SJSA1 (cell line): ENCODE measurements around the gene TENM4. TPM values are rescaled to one million over a fixed set of nuclear protein-coding genes. Genes with fewer than 3 reads are reported as not detected.

Experiments used
- DNase-seq, 2 experiments: peaks; one replicate each; pipeline ENCODE4 v3.0.0-alpha.2; 2015 to 2020; ENCODE audit warnings: low spot score in 2 of 2, low read depth in 1 of 2
- H3K27ac ChIP-seq: fragments of 250-450 bp; sonication (Bioruptor Pico); 2 replicates; pipeline ENCODE4 v1.5.1; 2020; ENCODE audit warnings: mild to moderate bottlenecking, moderate library complexity
- H3K27me3 ChIP-seq: fragments of 250-450 bp; sonication (Bioruptor Pico); replicated peaks from 2 replicates; pipeline ENCODE4 v1.5.1; 2020; ENCODE audit warnings: mild to moderate bottlenecking, moderate library complexity
- H3K36me3 ChIP-seq: fragments of 250-450 bp; sonication (Bioruptor Pico); 2 replicates; pipeline ENCODE4 v1.5.1; 2020; ENCODE audit warnings: mild to moderate bottlenecking
- H3K4me1 ChIP-seq: fragments of 250-450 bp; sonication (Bioruptor Pico); replicated peaks from 2 replicates; pipeline ENCODE4 v1.6.1; 2021; ENCODE audit warnings: mild to moderate bottlenecking
- H3K4me3 ChIP-seq: fragments of 250-450 bp; sonication (Bioruptor Pico); 2 replicates; pipeline ENCODE4 v1.5.1; 2020; ENCODE audit warnings: mild to moderate bottlenecking
- H3K9me3 ChIP-seq: fragments of 250-450 bp; sonication (Bioruptor Pico); replicated peaks from 2 replicates; pipeline ENCODE4 v1.5.1; 2020; ENCODE audit warnings: mild to moderate bottlenecking
- total RNA-seq: library from RNA; depleted of rRNA; stranded (reverse); fragments of >200 nt; shearing (Covaris generic); gene quantifications from 2 replicates; pipeline ENCODE4 v1.2.3, GENCODE V29; 2014

The TENM4 gene
- total RNA-seq, 1 experiment from 2014 or later: not detected

DNA sequence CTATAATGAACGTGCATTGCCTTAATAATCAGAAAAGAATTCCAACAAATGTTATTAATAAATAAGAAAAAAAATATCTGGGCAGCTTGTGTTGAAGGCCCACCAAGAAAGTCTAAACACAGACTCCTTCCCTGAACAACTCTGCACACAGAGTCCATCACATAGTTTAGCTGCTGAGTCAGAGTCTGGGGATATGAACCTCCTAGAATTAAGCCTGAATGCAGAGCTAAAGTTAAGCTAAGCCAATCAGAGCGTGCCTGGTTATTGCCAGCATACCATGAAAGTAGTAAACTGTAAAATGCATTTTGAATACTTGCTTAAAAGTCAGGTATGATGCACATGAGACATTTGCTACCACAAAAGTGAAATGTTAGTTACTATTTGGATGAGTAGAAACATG is 25.6 kb upstream of the TENM4 start:
- Histone ChIP-seq H3K4me3 (no peak overlapping the region), H3K27me3 (no peaks in the 10 kb centered on the region), H3K27ac (no peak overlapping the region), H3K4me1 (no peaks in the 10 kb centered on the region), H3K36me3 (no peaks in the 10 kb centered on the region), H3K9me3 (no peaks in the 10 kb centered on the region)
- peak in 1 of 2 experiments; percentile 1 for DNase-seq

DNA sequence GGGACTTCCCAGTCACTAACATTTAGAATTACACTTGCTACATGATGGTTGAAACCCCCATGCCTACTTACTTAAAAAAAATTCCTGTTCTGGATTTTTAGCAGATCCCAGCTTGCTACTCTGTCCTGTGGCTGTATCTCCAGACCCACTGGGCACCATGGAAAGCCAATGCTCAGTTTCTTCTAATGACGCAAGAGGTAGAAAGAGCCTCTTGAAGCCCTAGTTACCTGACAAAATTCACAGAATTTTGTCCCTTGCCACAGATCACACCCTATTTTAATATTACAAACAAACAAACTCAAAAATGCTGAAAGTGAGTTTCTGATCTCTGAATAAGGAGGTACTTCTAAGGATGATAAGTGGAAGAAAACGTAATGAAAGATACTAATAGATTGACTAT is 24.3 kb upstream of the TENM4 start:
- no peak for DNase-seq
- H3K27me3 ChIP-seq: no peaks in the 10 kb centered on the region
- H3K27ac ChIP-seq: no peak overlapping the region
- H3K9me3 ChIP-seq: no peaks in the 10 kb centered on the region
- no peaks in the 10 kb centered on the region for H3K36me3 ChIP-seq
- no peak overlapping the region for H3K4me3 ChIP-seq
- H3K4me1 ChIP-seq: no peaks in the 10 kb centered on the region

DNA sequence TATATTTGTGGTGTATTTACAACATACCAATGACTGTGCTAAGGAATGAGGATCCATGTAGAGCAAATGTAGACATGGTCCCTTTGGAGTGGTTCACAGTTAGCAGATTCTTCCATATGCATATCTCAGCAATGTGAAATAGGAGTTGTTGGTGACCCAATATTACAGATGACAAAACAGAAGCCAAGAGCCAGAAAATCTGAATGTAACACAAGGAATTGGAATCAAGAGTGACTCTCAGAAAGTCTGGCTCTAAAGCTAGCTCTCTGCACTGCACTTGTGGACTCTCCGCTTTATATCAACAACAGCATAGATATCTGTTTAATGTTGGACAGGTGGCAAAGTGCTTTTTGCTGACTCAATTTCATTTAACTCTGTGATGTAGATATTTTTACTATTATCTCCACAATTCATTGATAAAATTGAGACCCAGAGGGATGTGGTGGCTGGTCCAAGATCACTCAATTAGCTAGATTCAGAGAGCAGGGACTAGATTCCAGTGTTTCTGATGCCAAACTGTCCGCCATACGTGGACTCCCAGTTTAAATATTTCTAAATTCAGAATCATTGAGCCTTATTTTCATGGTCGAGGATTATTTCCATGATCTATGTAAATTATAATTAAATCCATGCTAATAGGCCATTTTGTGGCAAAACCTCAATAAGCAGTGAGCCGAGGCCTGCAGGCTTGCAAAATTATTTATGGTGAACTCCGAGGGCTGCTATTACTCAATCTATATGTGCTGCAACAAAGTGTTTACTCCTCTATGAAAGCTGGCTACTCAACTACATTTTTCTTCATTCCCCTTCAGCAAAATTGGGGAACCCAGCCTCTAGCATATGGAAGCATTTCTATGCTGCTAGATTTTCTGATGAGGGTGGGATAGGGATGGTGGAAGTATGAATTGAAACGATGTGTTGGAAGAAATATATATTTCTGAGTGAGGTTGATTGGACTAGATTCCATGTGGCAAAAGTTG is 21.1 kb upstream of the TENM4 start:
- Histone ChIP-seq H3K36me3 (no peaks in the 10 kb centered on the region), H3K4me1 (no peaks in the 10 kb centered on the region), H3K9me3 (no peaks in the 10 kb centered on the region), H3K4me3 (no peak overlapping the region), H3K27ac (no peak overlapping the region), H3K27me3 (no peaks in the 10 kb centered on the region)
- DNase-seq: no peak

DNA sequence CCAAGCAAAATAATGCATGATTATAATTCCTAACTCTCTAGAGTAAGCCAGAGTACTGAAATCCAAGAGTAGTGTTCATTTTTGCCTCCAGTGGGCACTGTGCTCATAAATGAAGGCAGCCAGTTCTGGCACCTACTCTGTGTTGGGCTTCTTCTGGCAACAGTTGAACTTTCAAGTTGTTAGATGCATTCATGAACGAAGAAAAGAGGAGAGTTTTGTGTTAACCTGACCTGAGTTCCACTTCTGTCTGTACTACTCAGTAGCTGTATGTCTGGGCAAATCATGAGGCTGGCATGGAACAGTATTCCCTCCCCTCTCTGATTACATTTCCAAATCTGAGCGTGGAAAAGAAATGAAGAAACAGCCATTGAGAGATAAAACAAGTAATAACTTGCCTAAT is 20.3 kb upstream of the TENM4 start:
- H3K36me3 ChIP-seq: no peaks in the 10 kb centered on the region
- no peaks in the 10 kb centered on the region for H3K27me3 ChIP-seq
- no peaks in the 10 kb centered on the region for H3K9me3 ChIP-seq
- no peaks in the 10 kb centered on the region for H3K4me1 ChIP-seq
- H3K27ac ChIP-seq: no peak overlapping the region
- DNase-seq: no peak
- H3K4me3 ChIP-seq: no peak overlapping the region

DNA sequence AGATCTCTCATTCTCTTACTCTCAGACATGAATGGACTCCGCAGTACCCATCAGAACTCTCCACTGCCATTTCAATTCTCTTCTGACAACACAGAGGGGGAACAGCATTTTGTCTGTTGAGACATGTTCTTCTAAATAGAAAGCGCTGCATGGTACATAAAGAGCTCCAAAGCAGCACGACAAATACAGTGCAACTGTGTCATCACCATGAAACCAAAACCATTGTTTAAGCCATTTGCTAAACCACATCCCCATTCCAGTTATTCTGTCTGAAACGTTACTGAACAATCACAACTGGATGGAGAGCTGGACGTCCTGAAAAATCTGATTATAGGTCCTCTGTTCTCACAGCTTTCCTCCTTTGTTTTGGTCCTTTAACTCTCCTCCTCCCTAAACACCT is 17.9 kb upstream of the TENM4 start:
- no peaks in the 10 kb centered on the region for H3K4me1 ChIP-seq
- H3K27ac ChIP-seq: no peak overlapping the region
- no peak for DNase-seq
- no peaks in the 10 kb centered on the region for H3K9me3 ChIP-seq
- no peaks in the 10 kb centered on the region for H3K27me3 ChIP-seq
- H3K36me3 ChIP-seq: no peaks in the 10 kb centered on the region
- no peak overlapping the region for H3K4me3 ChIP-seq

DNA sequence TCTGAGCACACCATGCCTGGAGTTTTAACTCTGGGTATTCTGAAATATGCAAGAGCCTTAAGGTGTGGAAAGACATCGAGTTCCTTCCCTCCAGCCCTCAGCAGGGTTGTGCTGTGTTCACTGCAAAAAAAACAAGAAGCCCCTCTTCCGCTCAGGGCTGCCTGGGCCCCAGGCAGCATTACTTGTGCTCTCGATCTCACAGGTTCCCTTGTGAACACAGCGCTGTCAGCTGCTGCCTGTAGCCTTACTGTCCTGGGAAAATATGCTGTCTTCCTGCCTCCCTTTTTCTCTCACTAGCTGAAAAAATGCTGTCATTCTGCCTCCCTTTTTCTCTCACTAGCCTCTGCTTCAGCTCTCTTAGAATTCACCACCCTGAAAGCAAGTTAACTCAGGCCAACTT is 15.7 kb upstream of the TENM4 start:
- Histone ChIP-seq H3K36me3 (no peaks in the 10 kb centered on the region), H3K27ac (no peak overlapping the region), H3K4me1 (no peaks in the 10 kb centered on the region), H3K27me3 (no peaks in the 10 kb centered on the region), H3K4me3 (no peak overlapping the region), H3K9me3 (no peaks in the 10 kb centered on the region)
- DNase-seq: no peak

DNA sequence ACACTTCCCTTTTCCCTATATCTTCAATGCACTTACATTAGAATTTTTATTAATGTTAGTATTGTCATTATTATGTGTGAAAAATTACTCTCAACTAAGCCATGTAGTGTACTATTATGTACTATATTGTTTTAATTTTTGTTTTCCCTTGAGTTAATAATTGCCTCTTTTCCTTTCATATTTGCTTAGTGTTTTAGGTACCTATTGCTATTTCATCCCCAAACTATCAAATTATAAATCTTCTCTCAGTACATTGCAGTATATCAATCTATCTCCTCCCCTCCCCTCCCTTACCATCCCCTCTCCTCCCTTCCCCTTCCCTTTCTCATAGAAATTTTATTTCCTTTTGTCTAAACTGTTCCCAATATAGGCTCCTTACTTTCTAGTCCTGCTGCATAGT is 12.8 kb upstream of the TENM4 start:
- H3K4me3 ChIP-seq: no peak overlapping the region
- no peak overlapping the region for H3K27ac ChIP-seq
- DNase-seq: no peak
- no peaks in the 10 kb centered on the region for H3K4me1 ChIP-seq
- H3K36me3 ChIP-seq: no peaks in the 10 kb centered on the region
- no peaks in the 10 kb centered on the region for H3K9me3 ChIP-seq
- no peaks in the 10 kb centered on the region for H3K27me3 ChIP-seq

DNA sequence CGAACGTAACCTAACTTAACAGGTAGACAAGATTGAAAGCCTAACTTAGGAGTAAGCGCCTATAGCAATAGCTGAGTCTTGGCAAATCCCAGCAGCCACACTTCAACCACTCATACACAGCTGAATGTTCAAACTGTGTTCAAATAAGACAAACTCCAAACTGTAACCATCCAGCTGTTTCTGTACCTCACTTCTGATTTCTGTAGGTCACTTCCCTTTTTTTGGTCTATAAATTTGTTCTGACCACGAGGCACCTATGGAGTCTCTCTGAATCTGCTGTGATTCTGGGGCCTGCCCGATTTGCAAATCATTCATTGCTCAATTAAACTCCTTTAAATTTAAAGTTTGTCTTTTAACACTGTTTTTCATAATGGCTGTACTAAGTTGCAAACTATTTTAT is 8.2 kb upstream of the TENM4 start:
- Histone ChIP-seq H3K4me1 (no peaks in the 10 kb centered on the region), H3K4me3 (no peak overlapping the region), H3K27ac (no peak overlapping the region), H3K27me3 (no peaks in the 10 kb centered on the region), H3K9me3 (no peaks in the 10 kb centered on the region), H3K36me3 (no peaks in the 10 kb centered on the region)
- DNase-seq: no peak

DNA sequence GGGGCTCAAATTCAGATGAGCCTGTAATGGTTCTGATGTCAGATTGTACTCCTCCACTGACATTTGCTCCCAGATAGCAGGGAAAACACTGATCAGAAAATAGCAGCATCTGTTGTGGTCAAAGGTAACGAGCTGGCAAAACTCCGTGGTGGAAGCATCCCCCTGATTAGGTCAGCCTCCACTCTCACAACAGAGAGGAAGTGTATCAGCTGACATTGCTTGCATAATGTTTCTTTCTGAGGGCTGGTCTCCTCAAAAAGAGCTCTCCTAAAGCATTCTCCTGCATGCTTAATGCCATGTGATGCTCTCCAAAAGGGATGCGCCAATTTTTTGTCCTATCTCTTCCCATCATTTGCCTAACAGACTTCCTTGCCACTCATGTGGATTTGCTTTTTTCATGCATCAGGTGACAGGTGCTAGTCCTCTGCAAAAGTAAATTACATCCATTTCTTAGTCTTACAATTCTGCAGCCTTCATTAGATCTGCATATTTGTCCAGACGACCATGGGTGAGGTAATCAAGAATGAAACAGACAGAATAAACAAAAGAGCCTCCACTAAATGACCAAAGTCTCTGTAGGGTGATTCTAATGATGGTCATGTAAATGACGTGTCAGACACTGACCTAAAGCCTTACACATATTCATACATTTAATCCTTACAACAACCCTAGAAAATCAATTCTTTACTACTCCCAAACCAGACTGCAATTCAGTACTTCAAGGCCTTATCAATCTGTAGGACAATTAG is 6.4 kb upstream of the TENM4 start:
- Histone ChIP-seq H3K36me3 (no peaks in the 10 kb centered on the region), H3K4me3 (no peak overlapping the region), H3K27ac (no peak overlapping the region), H3K9me3 (no peaks in the 10 kb centered on the region), H3K27me3 (no peaks in the 10 kb centered on the region), H3K4me1 (no peaks in the 10 kb centered on the region)
- DNase-seq: no peak

DNA sequence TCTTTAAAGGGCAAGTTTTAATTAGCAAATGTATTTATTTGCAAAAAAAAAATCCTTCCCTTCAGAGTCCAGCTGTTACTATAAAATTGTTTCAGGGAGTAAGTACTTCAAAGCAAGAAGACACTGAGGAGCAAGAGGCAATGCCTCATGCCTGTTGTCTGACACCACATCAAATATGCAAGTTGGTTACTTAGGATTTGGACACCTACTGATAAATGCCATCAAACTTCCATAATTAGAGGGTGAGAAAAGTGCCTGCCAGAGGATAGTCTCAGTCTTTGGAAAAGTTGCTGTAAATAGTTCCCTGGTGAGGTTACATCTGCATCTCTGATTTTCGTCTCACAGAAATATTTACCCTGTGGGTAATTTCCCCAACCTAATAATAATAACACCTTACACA is 4.1 kb upstream of the TENM4 start:
- no peak overlapping the region for H3K4me3 ChIP-seq
- no peaks in the 10 kb centered on the region for H3K9me3 ChIP-seq
- no peaks in the 10 kb centered on the region for H3K4me1 ChIP-seq
- H3K27me3 ChIP-seq: peaks cover 10% of the 10 kb centered on the region
- DNase-seq: no peak
- H3K36me3 ChIP-seq: no peaks in the 10 kb centered on the region
- H3K27ac ChIP-seq: no peak overlapping the region

DNA sequence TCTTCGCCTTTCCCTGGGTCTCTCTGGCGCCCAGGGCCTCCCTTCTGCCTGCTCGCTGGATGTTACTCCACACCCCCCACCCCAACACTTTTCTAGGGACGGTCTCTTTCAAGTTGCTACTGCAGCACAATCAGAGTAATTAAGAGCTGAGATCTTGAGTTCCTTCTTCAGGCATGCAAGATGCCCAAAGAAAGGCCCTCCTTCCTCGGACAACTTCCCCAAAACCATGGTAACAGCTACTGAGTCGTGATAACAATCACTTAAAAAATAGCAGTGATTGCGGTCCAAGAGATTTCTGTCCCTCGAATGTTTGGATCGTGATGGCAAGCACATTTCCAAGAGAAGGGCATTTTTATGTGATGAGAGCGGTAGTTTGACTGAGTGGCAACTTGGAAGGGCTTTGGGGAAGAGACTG is 638 bp upstream of the TENM4 start:
- Histone ChIP-seq H3K27me3 (peaks cover 24% of the 10 kb centered on the region), H3K4me3 (no peak overlapping the region), H3K9me3 (no peaks in the 10 kb centered on the region), H3K27ac (no peak overlapping the region), H3K36me3 (no peaks in the 10 kb centered on the region), H3K4me1 (no peaks in the 10 kb centered on the region)
- DNase-seq: no peak

DNA sequence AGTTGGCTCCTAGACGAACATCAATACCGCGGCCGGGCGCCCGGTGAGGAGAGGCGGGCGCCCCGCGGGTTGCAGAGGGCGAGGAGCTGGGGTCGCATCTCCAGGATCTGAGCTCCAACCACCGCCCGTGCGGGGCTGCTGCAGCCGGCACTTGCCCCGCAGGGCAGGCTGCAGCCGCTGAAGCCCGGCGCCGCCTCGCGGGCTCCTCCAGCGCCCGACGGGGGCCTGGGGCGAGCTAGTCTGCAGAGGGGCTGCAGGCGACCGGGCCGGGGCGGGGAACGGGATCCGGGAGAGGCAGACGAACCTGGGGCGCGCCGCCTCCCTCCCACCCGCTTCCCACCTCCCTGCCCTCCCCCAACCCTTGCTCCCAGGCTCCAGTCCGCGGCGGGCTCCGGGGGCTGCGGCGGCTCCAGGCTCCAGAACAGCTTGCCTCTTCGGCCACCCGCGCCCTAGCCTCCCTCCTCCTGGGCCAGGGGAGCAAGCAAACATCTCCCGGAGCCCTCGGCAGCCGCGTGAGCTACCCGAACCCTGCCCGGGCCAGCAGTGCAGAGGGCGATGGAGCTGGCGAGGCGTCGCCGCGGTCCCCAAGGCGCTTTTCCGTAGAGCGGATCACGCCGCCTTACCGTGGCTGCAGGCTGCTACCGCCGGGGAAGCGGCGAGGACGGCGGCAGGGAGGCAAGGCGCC is 802 bp downstream of the TENM4 start:
- H3K27me3 ChIP-seq: peaks cover 24% of the 10 kb centered on the region
- no peaks in the 10 kb centered on the region for H3K36me3 ChIP-seq
- H3K4me1 ChIP-seq: no peaks in the 10 kb centered on the region
- no peak overlapping the region for H3K27ac ChIP-seq
- no peak overlapping the region for H3K4me3 ChIP-seq
- no peak for DNase-seq
- no peaks in the 10 kb centered on the region for H3K9me3 ChIP-seq

DNA sequence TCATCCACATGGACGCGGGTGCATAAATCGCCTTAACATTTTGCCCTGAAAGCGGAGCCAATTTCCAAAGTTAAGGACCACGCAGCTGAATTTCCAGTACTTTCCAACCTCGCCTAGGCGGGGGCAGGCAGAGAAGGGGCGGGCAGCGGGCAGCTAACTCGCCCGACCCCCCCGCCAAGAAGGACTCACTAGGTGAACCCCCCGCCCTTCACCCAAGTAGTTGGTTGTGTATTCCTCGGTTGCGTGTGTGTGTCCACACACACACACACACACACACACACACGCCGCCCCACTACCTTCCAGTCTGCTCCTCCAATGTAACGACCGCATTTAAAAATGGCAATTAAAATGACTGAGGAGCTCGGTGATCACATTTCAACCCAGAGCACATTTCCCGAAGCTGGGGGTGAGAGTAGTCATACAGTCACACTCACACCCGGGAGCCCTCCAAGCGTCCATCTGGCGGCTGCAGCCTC is 1.4 kb downstream of the TENM4 start:
- Histone ChIP-seq H3K9me3 (no peaks in the 10 kb centered on the region), H3K27me3 (peaks cover 24% of the 10 kb centered on the region), H3K4me1 (no peaks in the 10 kb centered on the region), H3K36me3 (no peaks in the 10 kb centered on the region), H3K27ac (no peak overlapping the region), H3K4me3 (no peak overlapping the region)
- DNase-seq: no peak
